ENCODE measurements around the gene BRD1. TPM values are rescaled to one million over a fixed set of nuclear protein-coding genes. Genes with fewer than 3 reads are reported as not detected.
A peak's percentile ranks its signal among the peaks of the same experiment; 100 is the strongest.

BRD1 gene
- total RNA-seq, 1 donor from 2014 or later, result 34.3 TPM

DNA sequence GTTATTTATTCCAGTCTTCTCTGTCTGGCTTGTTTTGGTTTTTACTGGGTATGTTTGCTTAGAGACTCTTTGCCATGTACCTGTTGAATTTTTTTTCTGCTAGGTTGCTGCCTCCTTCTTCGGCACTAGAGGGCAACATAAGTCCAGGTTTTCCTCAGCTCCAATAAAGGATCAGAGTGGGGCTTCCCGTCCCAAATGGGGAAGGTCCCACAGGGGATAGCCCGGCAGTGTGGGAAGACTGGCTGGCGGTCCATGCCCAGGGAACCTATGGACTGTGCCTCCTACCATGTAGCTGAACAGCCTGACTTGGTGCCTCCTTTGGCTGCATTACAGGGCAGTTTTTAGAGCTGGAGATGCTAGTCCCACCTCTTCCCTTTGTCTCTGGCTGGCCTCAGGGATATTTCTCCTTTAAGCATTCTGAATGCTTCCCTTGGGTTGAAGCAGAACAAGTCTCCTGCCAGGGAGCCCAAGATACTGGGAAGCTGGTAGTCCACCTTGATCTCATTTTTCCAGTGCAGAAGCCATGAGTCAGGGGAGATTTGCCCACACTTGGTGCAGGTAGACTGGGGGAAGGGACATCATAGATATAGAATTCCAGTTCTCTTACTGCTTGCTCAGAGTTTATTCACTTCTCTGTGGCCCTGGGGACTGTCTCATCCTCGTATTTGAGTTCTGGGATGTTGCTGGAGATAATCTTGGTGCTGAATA lies 60.2 kb downstream of the BRD1 start:
- peak; percentile 56 for TF ChIP-seq CTCF (IDR thresholded peaks at IDR 0.05)
- DNase-seq (ENCODE audit: extremely low spot score, unreplicated experiment), result no peak
- peaks cover 4% of the 10 kb centered on the region for H3K9me3 Mint-ChIP-seq (ENCODE audit: unreplicated experiment)
- H3K36me3 Mint-ChIP-seq (ENCODE audit: unreplicated experiment), result no peaks in the 10 kb centered on the region
- no peak overlapping the region for H3K27ac Mint-ChIP-seq (ENCODE audit: unreplicated experiment)
- H3K4me1 Mint-ChIP-seq (ENCODE audit: unreplicated experiment), result no peaks in the 10 kb centered on the region
- H3K4me3 Mint-ChIP-seq (ENCODE audit: unreplicated experiment), result no peak overlapping the region
- no peaks in the 10 kb centered on the region for H3K27me3 Mint-ChIP-seq (ENCODE audit: unreplicated experiment)

DNA sequence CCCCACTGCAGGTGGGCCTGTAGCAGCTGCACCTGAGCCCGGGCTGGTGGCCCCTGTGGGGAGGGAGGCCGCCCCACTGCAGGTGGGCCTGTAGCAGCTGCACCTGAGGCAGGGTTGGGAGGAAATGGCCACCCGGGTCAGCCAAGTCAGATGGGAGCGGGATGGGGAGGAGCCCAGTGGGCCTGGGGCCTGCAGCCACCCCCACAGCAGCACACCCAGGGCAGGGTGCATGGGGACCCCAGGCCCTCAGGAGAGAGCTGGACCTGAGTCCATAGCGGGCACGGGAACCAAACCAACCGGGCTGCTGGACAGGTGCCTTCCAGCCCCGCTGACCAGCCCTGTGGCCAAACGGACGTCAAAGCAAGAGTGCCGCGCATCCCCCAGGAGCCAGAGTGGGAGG lies 61.7 kb downstream of the BRD1 start:
- Mint-ChIP-seq H3K36me3 (ENCODE audit: unreplicated experiment) (no peaks in the 10 kb centered on the region), H3K9me3 (ENCODE audit: unreplicated experiment) (peaks cover 4% of the 10 kb centered on the region), H3K27me3 (ENCODE audit: unreplicated experiment) (no peaks in the 10 kb centered on the region), H3K27ac (ENCODE audit: unreplicated experiment) (no peak overlapping the region), H3K4me3 (ENCODE audit: unreplicated experiment) (no peak overlapping the region), H3K4me1 (ENCODE audit: unreplicated experiment) (no peaks in the 10 kb centered on the region)
- no peak for TF ChIP-seq CTCF (IDR thresholded peaks at IDR 0.05)
- peak; percentile 80 for DNase-seq (ENCODE audit: extremely low spot score, unreplicated experiment)

DNA sequence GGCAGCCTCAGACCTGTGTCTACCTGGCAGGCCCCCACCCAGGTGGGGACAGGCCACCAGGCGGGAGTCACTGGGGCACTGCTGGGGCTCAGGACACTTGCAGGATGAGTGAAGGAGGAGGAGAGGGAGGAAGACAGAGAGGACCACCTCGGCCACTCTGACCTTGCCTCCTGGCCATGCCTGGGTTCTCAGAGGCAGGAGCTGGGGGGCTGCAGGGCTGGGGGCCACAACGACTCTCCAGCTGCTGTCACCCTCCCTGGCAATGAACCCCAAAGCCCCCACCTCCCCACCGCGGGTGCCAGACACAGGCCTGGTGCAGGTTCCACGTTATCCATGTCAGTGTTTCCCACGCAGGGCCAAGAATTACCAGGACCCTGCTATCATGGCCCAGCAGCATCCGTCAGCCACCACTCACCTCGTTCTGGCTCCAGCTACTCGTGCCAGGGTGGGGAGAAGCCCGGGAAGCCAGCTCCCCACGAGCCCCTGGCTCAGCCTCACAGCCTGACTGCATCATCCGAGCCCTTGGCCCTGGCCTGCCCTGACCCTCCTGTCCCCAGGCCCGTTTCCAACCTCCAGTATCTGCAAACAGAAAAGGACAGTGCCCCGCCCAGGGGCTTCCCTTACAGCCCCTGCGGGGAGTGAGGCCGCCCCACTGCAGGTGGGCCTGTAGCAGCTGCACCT lies 62.4 kb downstream of the BRD1 start:
- no peaks in the 10 kb centered on the region for H3K27me3 Mint-ChIP-seq (ENCODE audit: unreplicated experiment)
- H3K4me1 Mint-ChIP-seq (ENCODE audit: unreplicated experiment), result no peaks in the 10 kb centered on the region
- no peaks in the 10 kb centered on the region for H3K36me3 Mint-ChIP-seq (ENCODE audit: unreplicated experiment)
- H3K4me3 Mint-ChIP-seq (ENCODE audit: unreplicated experiment), result no peak overlapping the region
- H3K9me3 Mint-ChIP-seq (ENCODE audit: unreplicated experiment), result peaks cover 4% of the 10 kb centered on the region
- TF ChIP-seq CTCF (IDR thresholded peaks at IDR 0.05), result no peak
- no peak overlapping the region for H3K27ac Mint-ChIP-seq (ENCODE audit: unreplicated experiment)
- no peak for DNase-seq (ENCODE audit: extremely low spot score, unreplicated experiment)

DNA sequence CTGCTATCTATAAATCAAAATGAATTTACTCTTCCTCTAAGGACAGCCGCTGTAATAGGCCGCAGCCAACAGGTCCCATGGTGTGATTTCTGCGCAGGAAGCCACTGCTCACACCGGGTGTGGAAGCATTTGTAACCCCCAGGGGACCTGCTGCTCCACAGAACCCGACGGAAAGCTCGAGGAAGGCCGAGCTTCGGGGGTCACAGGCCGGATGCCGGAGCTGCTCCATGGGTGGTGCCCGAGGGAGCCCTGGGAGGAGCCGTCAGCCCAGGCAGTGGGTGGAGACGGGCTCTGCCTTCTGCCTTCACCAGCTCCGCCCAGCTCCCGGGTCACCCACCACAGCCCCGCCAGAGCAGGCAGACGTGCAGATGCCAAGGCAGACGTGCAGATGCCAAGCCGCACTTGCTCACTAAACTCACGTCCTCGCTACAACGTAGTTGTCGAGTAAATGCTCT lies 63.5 kb downstream of the BRD1 start:
- Mint-ChIP-seq H3K27ac (ENCODE audit: unreplicated experiment) (no peak overlapping the region), H3K4me3 (ENCODE audit: unreplicated experiment) (no peak overlapping the region), H3K27me3 (ENCODE audit: unreplicated experiment) (no peaks in the 10 kb centered on the region), H3K4me1 (ENCODE audit: unreplicated experiment) (peaks cover 4% of the 10 kb centered on the region), H3K9me3 (ENCODE audit: unreplicated experiment) (peaks cover 4% of the 10 kb centered on the region), H3K36me3 (ENCODE audit: unreplicated experiment) (no peaks in the 10 kb centered on the region)
- TF ChIP-seq CTCF (IDR thresholded peaks at IDR 0.05), result no peak
- DNase-seq (ENCODE audit: extremely low spot score, unreplicated experiment), result peak; percentile 83

DNA sequence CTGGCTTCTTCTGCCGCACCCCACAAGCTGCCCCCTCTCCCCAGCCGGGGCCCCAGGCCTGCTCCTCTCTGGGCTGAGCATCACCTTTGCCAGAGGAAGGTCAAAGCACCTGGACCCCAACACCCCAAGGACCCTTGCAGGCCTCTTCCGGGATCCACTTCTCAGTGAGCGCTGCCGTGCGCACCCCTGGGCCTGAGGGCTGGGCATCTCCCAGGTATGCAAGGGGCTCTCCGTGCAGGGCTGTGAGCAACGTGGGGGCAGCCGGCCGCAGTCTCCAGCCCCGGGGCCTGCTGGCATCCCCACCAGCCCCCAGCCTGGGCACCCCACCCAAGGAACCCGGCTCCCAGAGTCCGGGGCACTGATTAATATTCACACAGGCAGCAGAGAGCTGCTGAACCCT lies 64.0 kb downstream of the BRD1 start:
- no peak for TF ChIP-seq CTCF (IDR thresholded peaks at IDR 0.05)
- Mint-ChIP-seq H3K36me3 (ENCODE audit: unreplicated experiment) (no peaks in the 10 kb centered on the region), H3K4me1 (ENCODE audit: unreplicated experiment) (peaks cover 4% of the 10 kb centered on the region), H3K9me3 (ENCODE audit: unreplicated experiment) (peaks cover 4% of the 10 kb centered on the region), H3K27ac (ENCODE audit: unreplicated experiment) (no peak overlapping the region), H3K4me3 (ENCODE audit: unreplicated experiment) (no peak overlapping the region), H3K27me3 (ENCODE audit: unreplicated experiment) (no peaks in the 10 kb centered on the region)
- peak; percentile 81 for DNase-seq (ENCODE audit: extremely low spot score, unreplicated experiment)

Data from osteocyte (in vitro differentiated cells).